CD4-positive, alpha-beta T cell treated with Interleukin-4 for 4 hours (primary cell): ENCODE results near the gene ADAMTS2.
"Not testable (repeated sequence)": the region's sequence is repeated elsewhere in the genome, so short reads cannot be mapped to it uniquely, and the experiment has no call there.

Experiments used
- DNase-seq: peaks from one replicate; pipeline ENCODE4 v3.0.0-alpha.2; 2020

Gene ADAMTS2

GRCh38 chr5:179294891-179295777, 50.1 kb downstream of the ADAMTS2 start:
- no peak for DNase-seq

DNA sequence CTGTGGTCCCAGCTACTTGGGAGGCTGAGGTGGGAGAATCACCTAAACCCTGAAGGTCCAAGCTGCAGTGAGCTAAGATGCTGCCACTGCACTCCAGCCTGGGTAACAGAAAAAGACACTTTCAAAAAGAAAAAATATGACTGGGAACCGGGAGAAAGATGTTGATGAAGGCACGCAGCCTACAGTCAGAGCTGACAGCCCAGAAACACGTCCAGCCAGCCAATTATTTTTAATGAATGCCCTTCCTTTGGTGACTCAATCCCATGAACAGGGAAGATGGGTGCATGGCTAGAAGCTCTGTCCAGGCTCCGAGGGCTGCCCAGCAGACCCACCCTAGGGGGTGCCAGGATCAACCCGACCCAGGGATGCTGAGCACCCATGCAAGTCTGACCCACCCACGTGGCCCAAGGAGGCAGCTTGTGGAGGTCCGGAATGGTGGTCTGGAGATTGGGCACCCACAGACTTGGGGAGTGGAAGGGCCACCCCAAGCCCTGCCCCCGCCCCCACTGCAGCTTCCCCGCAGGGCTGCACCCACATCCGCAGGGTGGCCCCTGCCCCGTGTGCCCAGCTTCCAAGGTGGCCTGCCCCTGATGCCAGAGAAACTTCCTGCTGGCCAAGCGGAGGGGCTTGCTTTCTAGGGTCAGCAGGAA, 51.0 kb downstream of the ADAMTS2 start:
- no peak for DNase-seq

- no peak for DNase-seq
These were observed 52.3 kb downstream of the ADAMTS2 start for GRCh38 chr5:179292681-179293635.

- no peak for DNase-seq
These were observed 53.1 kb downstream of the ADAMTS2 start for GRCh38 chr5:179292202-179292601.

- DNase-seq = no peak
These were observed 54.4 kb downstream of the ADAMTS2 start for GRCh38 chr5:179290681-179291540.

GRCh38 chr5:179289756-179290385, 55.4 kb downstream of the ADAMTS2 start:
- DNase-seq = no peak

GRCh38 chr5:179288809-179289185, 56.5 kb downstream of the ADAMTS2 start:
- no peak for DNase-seq

GRCh38 chr5:179288101-179288808, 57.0 kb downstream of the ADAMTS2 start:
- DNase-seq = no peak

DNA sequence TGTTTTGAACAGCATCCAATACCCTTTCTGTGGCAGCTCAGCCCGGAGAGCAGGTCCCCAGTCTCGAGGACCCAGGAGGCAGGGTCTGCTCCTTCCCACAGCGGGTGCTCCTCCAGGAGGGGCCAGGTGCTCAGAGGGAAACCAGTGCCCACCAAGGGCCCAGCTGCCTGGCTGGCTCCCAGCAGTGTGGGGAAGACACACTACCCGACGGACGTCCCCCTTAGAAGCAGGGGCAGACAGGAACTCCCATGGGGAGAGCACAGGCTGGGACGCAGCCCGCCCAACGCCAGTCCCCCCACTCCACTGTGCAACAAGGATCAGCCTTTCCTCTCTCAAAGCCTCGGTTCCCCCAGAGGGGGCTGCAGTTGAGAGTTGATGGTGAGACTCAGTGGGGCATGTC, 57.6 kb downstream of the ADAMTS2 start:
- DNase-seq = no peak

DNA sequence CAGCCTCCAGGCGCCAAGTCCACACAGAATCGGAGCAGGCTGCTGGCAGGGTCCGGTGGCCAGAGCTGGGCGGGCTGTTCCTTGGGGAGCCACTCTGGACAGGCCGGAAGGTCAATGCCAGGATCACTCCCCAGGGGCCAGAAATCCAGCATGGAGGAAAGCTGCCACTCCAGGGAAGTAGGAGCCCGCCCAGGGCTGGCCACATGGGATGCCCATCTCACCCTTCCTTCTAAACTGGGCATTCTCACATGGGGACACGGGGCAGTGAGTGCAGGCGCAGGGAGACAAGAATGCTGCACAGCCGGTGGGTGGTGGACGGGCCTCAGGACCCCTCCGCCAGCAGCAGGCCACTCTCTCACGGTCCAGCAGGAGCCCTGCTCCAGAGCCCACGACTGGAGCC, 58.2 kb downstream of the ADAMTS2 start:
- no peak for DNase-seq

DNA sequence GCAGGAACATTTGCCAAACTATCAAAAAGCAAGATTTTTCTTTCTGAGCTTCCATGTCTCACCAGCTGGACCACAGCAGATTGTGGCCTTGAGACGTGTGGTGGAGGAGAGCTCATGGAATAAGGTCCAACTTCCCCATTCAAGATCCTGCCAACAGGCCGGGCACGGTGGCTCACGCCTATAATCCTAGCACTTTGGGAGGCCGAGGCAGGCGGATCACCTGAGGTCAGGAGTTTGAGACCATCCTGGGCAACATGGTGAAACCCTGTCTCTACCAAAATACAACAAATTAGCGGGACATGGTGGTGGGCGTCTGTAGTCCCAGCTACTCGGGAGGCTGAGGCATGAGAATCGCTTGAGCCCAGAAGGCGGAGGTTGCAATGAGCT, 59.5 kb downstream of the ADAMTS2 start:
- not testable (repeated sequence) for DNase-seq

DNA sequence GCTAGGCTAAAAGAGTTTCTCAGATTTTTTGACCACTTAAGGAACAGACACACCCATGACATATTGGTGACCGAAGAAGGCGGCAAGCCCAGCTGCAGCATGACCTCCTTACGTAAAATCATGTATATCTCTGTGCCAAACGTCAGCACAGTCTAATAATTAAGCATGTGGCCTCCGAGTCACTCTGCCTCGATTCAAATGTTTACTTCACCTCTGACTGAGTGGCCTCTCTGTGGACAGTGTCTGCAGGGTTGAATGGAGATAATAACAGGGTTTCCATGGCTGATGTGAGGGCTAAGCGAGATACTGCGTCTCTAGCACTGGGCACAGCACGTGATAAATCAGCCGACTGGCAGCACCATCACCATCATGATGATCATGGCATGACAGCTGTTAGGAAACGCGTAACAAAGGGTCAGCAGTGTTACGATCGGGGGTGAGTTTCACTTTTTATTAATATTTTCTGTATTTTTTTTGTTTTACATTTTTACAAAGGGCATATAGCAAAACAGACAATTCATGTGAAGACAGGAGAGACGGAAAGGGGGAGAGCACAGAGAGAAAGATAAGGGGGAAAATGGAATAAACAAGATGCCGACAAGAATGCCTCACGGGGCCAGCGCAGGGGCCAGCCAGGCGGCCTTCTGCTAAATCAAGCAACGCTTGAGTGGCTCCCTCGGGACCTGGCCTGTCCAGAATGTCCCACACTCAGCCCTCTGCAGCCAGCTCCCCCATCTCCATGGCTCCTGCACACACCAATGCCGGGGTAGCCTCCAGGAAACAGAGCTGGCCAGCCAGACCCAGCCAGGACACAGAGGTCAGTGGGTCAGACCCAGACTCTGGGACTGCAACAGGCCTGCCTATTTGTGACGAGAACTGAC, 60.3 kb downstream of the ADAMTS2 start:
- DNase-seq = no peak

DNA sequence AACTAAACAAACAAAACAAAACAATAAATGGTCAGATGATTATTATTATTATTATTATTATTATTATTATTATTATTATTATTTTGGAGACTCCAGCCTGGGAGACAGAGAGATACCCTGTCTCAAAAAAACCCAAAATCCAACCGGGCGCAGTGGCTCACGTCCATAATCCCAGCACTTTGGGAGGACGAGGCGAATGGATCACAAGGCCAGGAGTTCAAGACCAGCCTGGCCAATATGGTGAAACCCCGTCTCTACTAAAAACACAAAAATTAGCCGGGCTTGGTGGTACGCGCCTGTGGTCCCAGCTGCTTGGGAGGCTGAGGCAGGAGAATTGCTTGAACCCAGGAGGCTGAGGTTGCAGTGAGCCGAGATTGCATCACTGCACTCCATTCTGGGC, 61.4 kb downstream of the ADAMTS2 start:
- DNase-seq = not testable (repeated sequence)

- DNase-seq = no peak
These were observed 63.6 kb downstream of the ADAMTS2 start for GRCh38 chr5:179281694-179282093.

DNA sequence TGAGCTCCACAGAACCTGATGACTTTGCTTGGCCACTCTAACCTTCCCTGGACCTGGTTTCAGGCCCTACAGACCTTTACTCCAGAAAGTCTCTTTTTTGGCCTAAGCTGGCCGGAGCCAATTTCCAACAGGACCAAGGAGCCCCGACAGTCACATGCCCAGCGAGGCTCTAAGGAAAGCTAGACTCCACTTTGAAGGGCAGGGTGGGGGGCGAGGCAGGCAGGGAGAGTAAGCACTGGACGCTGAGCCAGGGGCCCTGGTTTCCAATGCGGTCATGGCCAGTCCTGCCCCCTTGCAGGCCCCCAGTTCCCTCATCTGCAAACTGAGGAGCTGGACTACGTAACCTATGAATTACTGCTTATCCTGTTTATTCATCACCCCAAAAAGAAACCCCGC, 65.2 kb downstream of the ADAMTS2 start:
- DNase-seq = no peak

DNA sequence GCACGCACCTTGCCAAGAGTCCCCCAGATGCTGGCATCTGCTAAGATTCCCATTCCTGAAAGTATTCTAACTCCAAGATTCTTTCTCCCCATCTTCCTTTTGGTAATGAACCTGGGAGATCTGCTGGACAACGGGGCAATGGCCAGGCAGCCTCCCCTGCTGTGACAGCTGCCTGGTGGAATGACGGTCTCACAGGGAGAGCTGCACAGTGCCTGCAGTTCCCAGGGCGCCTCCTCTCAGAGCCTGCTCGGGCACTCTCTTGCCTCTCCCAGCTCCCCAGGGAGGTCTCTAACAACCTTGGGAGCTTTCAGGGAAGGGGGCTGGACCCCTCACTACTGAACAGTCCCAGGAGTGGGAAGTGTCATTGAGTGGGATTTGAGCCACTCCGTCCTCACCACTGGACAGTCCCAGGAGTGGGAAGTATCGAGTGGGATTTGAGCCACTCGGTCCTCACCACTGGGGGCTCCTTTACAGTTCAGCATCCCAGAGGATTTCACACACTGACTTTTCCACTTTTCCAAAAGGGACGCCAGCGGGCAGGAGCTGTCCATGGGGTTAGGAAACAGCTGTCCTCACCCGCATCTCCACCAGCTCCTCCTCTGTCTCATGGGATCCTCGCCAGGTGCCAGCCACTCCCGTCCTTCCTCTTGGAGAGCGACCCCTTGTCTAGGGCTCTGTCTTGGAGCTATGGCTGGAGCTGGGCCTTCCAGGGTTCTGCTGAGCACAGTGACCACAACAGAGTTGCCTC, 65.7 kb downstream of the ADAMTS2 start:
- no peak for DNase-seq

DNA sequence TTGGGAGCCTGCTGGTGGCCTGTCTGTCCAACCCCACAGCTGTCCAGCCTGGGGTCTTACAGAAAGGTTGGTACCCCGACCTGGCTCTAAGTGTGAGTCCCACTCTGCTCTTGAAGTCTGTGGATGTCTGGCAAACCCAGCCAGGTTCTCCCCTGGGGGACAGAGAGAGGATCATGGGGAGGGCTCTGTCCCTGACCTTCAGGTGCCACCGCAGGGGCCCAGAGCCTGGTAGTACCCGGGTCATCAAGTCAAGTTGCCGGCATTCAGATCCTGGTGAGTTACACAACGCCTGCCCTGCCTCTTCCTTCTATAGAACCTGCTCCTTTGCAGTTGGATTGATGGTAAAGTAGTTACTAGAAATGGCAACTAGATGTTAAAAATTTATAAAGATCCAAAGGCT, 66.7 kb downstream of the ADAMTS2 start:
- no peak for DNase-seq

DNA sequence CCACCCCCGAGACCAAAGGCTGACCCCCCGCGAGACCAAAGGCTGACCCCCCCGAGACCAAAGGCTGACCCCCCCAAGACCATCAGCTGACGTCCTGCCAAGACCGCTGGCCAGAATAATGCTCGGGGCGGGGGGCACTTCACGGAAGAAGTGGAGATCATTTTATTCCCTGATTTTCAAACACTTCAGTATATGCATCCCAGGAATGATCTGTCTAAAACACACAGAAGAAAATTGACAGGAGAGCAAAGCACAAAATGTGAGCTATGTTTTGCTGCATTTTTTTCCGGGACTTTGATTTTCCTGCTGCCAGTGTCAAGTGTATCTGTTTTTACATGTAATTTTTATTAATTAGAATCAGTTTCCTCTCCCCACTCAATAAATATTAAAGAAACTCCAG, 67.1 kb downstream of the ADAMTS2 start:
- no peak for DNase-seq

GRCh38 chr5:179276838-179277395, 68.3 kb downstream of the ADAMTS2 start:
- DNase-seq = no peak
